Stomach (tissue), 9 donors: ENCODE measurements around the gene CALHM2. TPM values are rescaled to one million over a fixed set of nuclear protein-coding genes. Genes with fewer than 3 reads are reported as not detected.

Experiments
- DNase-seq, 2 donors: peaks; one replicate each; pipeline versions ENCODE4 v3.0.0 to v3.0.0-alpha.2; 2013 to 2019
- H3K27ac ChIP-seq, 5 donors: fragments of 200-600 bp in 4 of 5; sonication (generic) in 4 of 5; one replicate each; pipeline ENCODE4 v1.5.1; 2013 to 2019; ENCODE audit warnings: mild to moderate bottlenecking in 1 of 5, moderate library complexity in 1 of 5
- H3K27me3 ChIP-seq, 3 donors: fragments of 200-600 bp; sonication (generic); one replicate each; pipeline ENCODE4 v1.5.1; 2017 to 2019; ENCODE audit warnings: mixed run types in 1 of 3
- H3K36me3 ChIP-seq, 4 donors: fragments of 200-600 bp; sonication (generic); 1 replicate in 3 of 4; 2 replicates in 1 of 4; pipeline ENCODE4 v1.5.1; 2016 to 2019
- H3K4me1 ChIP-seq, 4 donors: fragments of 200-600 bp; sonication (generic); one replicate each; pipeline ENCODE4 v1.5.1; 2016 to 2019
- H3K4me3 ChIP-seq, 4 donors: fragments of 200-600 bp; sonication (generic) in 3 of 4; one replicate each; pipeline ENCODE4 v1.5.1; 2016 to 2019; ENCODE audit warnings: mild to moderate bottlenecking in 1 of 4
- H3K9me3 ChIP-seq, 4 donors: fragments of 200-600 bp; sonication (generic); one replicate each; pipeline ENCODE4 v1.5.1; 2016 to 2019
- EP300 ChIP-seq: sonication (generic); formaldehyde crosslinking; IDR thresholded peaks from one replicate; pipeline ENCODE4 v1.6.1; 2017; ENCODE audit warnings: antibody characterized with exemption
- POLR2A ChIP-seq, 4 donors: fragments of 450-650 bp; IDR thresholded peaks; one replicate each; pipeline ENCODE4 v1.6.1; 2016; ENCODE audit warnings: antibody characterized with exemption in 4 of 4, control low read depth in 2 of 4, mild to moderate bottlenecking in 1 of 4, moderate library complexity in 1 of 4
- POLR2AphosphoS5 ChIP-seq, 3 donors: sonication (generic); formaldehyde crosslinking; IDR thresholded peaks; one replicate each; pipeline ENCODE4 v1.6.1; 2016; ENCODE audit warnings: antibody characterized with exemption in 3 of 3
- WGBS, 5 donors: extraction: QIAGEN DNeasy Blood & Tissue Kit in 3 of 5; methylation state at CpG; one replicate each; pipeline versions ENCODE4 v1.1.5 to v1.1.7; 2013 to 2018; 5-methylcytosine and 5-hydroxymethylcytosine counted together
- intact Hi-C: fragments of 100-400 bp; cut with DNase I; formaldehyde crosslinking; loops from one replicate; pipeline ENCODE4 v1.15.1; 2023; ENCODE audit warnings: low total_unique reads
- polyA plus RNA-seq, 3 donors: library from polyadenylated mRNA; stranded (reverse); fragments of 200-250 nt; gene quantifications; one replicate each; pipeline ENCODE4 v1.2.3, GENCODE V29; 2013
- total RNA-seq, 5 donors: library from RNA; depleted of rRNA; stranded (reverse); fragments of >200 nt; gene quantifications; one replicate each; pipeline versions ENCODE4 v1.1.0 to v1.2.3, GENCODE V29; 2014 to 2016
- TF ChIP-seq, protein P1 (sequence below), 7 experiments: fragments of 450-650 bp in 4 of 7; fragments of 200-600 bp in 3 of 7; sonication (generic) in 3 of 7; IDR thresholded peaks; one replicate each; pipeline ENCODE4 v1.5.1; 2016 to 2019; ENCODE audit warnings: antibody characterized with exemption in 7 of 7, control low read depth in 2 of 7, mild to moderate bottlenecking in 1 of 7
- donor health status: healthy with polysubstance abuse.
- donor health status: Bipolar disorder and iron deficiency.
- donor health status: healthy.

Gene CALHM2
- total and polyA plus RNA-seq, 8 donors: 1.8 to 30.1 (median 9.5) TPM

DNA sequence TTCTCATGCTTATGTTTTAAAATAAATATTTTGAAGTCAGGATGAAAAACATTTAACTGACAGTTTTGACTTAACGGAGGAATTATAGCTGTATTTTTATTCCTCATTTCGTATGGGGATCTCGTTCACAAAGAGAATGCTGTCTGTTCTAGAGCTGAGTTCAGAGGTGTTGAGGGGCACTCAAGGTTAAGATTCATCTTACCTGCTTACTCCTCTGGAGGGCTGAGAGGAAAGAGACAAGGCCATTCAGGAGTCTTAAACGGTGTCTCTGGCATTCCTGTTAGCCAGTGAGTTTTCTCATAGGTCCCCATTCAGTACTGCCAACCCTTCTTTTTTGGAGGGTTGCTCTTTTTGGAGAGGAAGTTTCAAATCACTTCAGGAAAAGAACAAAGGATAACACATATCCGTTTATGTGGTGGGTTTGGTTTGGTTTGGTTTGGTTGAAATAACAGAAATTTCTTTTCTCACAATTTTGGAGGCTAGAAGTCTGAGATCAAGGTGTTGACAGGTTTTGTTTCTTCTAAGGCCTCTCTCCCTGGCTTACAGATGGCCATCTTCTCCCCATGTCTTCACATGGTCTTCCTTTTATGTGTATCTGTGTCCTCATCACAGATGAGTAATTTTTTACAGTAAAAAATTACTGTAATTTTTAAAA lies 23.1 kb downstream of the CALHM2 start:
- intact Hi-C loops: no loop called here
- no peak for DNase-seq
- WGBS, 5 donors: 71 to 77% (median 72%) methylated on average over 5 of the region's 5 CpGs
- H3K27me3 ChIP-seq: no peaks in the 10 kb centered on the region
- no peak overlapping the region for H3K27ac ChIP-seq
- no peak overlapping the region for H3K4me3 ChIP-seq
- H3K4me1 ChIP-seq: no peaks in the 10 kb centered on the region
- no peak for TF ChIP-seq POLR2A (IDR thresholded peaks at IDR 0.05)
- TF ChIP-seq, protein P1, sequence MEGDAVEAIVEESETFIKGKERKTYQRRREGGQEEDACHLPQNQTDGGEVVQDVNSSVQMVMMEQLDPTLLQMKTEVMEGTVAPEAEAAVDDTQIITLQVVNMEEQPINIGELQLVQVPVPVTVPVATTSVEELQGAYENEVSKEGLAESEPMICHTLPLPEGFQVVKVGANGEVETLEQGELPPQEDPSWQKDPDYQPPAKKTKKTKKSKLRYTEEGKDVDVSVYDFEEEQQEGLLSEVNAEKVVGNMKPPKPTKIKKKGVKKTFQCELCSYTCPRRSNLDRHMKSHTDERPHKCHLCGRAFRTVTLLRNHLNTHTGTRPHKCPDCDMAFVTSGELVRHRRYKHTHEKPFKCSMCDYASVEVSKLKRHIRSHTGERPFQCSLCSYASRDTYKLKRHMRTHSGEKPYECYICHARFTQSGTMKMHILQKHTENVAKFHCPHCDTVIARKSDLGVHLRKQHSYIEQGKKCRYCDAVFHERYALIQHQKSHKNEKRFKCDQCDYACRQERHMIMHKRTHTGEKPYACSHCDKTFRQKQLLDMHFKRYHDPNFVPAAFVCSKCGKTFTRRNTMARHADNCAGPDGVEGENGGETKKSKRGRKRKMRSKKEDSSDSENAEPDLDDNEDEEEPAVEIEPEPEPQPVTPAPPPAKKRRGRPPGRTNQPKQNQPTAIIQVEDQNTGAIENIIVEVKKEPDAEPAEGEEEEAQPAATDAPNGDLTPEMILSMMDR (IDR thresholded peaks at IDR 0.05): no peak
- TF ChIP-seq EP300: no peak
- no peak for TF ChIP-seq POLR2AphosphoS5 (IDR thresholded peaks at IDR 0.05)
- H3K9me3 ChIP-seq: no peaks in the 10 kb centered on the region
- H3K36me3 ChIP-seq: peaks cover 39 to 100% (median 96%) of the 10 kb centered on the region in 4 donors

DNA sequence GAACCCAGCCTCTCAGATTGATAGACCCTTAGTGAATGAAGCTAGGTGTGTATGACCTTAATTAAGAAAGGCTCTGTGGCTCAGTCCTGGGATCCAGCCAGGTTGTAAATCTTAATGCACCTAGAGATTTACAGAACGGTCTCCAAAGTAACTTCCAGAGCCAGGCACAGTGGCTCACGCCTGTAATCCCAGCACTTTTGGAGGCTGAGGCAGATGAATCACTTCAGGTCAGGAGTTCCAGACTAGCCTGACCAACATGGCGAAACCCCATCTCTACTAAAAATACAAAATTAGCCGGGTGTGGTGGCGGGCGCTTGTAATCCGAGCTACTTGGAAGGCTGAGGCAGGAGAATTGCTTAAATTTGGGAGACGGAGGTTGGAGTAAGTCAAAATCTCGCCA lies 24.3 kb downstream of the CALHM2 start:
- WGBS, 5 donors: 90 to 95% (median 94%) methylated on average over 9 of the region's 9 CpGs
- no peak for DNase-seq
- Histone ChIP-seq H3K27me3 (no peaks in the 10 kb centered on the region), H3K9me3 (no peaks in the 10 kb centered on the region), H3K36me3 (peaks cover 47 to 100% (median 96%) of the 10 kb centered on the region in 4 donors), H3K4me3 (no peak overlapping the region), H3K4me1 (no peaks in the 10 kb centered on the region), H3K27ac (no peak overlapping the region)
- intact Hi-C loops: no loop called here
- no peak for TF ChIP-seq EP300
- no peak for TF ChIP-seq POLR2A (IDR thresholded peaks at IDR 0.05)
- TF ChIP-seq, protein P1 (IDR thresholded peaks at IDR 0.05): no peak
- no peak for TF ChIP-seq POLR2AphosphoS5 (IDR thresholded peaks at IDR 0.05)

DNA sequence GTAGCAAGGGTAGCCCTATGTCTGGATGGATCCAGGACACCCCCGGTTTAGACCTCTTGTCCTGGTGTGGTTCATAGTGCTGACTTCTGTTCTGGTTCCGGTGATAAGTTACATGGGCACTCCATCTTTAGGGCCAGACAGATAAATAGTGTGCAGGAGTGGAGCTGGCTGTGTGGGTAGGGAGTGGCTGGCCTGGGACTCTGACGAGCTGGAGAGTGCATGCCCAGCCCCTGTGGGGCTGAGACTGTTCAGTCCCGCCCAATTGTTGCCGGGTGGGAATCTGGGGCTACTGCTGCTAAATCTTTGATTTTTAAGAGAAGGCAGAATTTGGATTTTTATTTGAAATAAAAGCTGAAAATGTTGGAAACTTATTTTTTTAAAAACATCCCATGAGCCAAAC lies 28.4 kb downstream of the CALHM2 start:
- H3K36me3 ChIP-seq: peaks cover 77 to 100% (median 98%) of the 10 kb centered on the region in 4 donors
- DNase-seq: no peak
- no peaks in the 10 kb centered on the region for H3K9me3 ChIP-seq
- H3K27me3 ChIP-seq: no peaks in the 10 kb centered on the region
- H3K4me1 ChIP-seq: no peaks in the 10 kb centered on the region
- H3K27ac ChIP-seq: no peak overlapping the region
- 85 to 89% (median 89%) methylated on average over 5 of the region's 5 CpGs for WGBS, 5 donors
- no peak overlapping the region for H3K4me3 ChIP-seq
- intact Hi-C loops: no loop called here
- TF ChIP-seq EP300 (no peak), POLR2AphosphoS5 (IDR thresholded peaks at IDR 0.05) (no peak), POLR2A (IDR thresholded peaks at IDR 0.05) (no peak)
- TF ChIP-seq, protein P1 (IDR thresholded peaks at IDR 0.05): no peak

DNA sequence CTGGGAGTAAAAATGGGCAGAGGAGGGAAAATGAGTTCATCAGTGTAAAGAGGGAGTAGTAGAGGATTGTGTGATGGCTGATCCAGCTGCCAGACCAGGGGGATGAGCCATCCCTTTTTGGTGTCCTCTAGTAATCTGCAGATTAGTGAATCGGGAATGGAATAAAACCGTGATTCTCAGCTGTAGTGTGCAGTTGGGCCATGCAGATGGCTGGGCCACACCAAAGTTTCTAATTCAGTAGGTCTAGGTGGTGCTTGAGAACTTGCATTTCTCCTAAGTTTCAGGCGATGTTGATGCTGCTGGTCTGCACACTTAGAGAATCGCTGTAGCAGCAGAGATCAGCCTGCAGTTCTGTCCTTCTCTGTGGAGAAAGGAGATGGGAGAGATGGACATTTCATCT lies 33.1 kb downstream of the CALHM2 start:
- 90 to 98% (median 94%) methylated on average over 4 of the region's 4 CpGs for WGBS, 5 donors
- no peaks in the 10 kb centered on the region for H3K9me3 ChIP-seq
- no peak overlapping the region for H3K27ac ChIP-seq
- no peak for DNase-seq
- TF ChIP-seq POLR2A (IDR thresholded peaks at IDR 0.05) (no peak), POLR2AphosphoS5 (IDR thresholded peaks at IDR 0.05) (no peak), EP300 (no peak)
- TF ChIP-seq, protein P1 (IDR thresholded peaks at IDR 0.05): no peak
- no peaks in the 10 kb centered on the region for H3K4me1 ChIP-seq
- H3K36me3 ChIP-seq: peaks cover 80 to 100% (median 98%) of the 10 kb centered on the region in 4 donors
- H3K27me3 ChIP-seq: no peaks in the 10 kb centered on the region
- intact Hi-C loops: loop anchor here (5.0 kb wide), 1 partner anchor 63 kb away; no protein-coding TSS in a partner anchor
- no peak overlapping the region for H3K4me3 ChIP-seq
